GM12891 (cell line): ENCODE results near the gene TMEM184C.

Experiments used
- DNase-seq: peaks from one replicate; pipeline ENCODE4 v3.0.0; 2011; ENCODE audit warnings: low spot score; ENCODE audit not compliant: insufficient read length
- FAIRE-seq: peaks from 2 replicates; lab custom pipeline; 2011; peaks lifted over from hg19 to GRCh38; lab: Jason Lieb, UNC
- PAX5 ChIP-seq: IDR thresholded peaks from 2 replicates; pipeline ENCODE4 v1.6.1; 2011; ENCODE audit warnings: low read length, moderate library complexity, mild to moderate bottlenecking; ENCODE audit not compliant: insufficient read depth, severe bottlenecking
- POLR2A ChIP-seq: IDR thresholded peaks from 2 replicates; pipeline ENCODE4 v1.6.1; 2011; ENCODE audit warnings: low read depth, low read length, control low read depth
- POLR2AphosphoS5 ChIP-seq: IDR thresholded peaks from 2 replicates; pipeline ENCODE4 v1.6.1; 2011; ENCODE audit warnings: low read depth, low read length, control low read depth
- POU2F2 ChIP-seq: IDR thresholded peaks from 2 replicates; pipeline ENCODE4 v1.6.1; 2011; ENCODE audit warnings: low read depth, mild to moderate bottlenecking, control low read depth, low read length, moderate library complexity
- SPI1 ChIP-seq: IDR thresholded peaks from 2 replicates; pipeline ENCODE4 v1.6.1; 2011; ENCODE audit warnings: low read depth, low read length, control low read depth
- TAF1 ChIP-seq: IDR thresholded peaks from 2 replicates; pipeline ENCODE4 v1.6.1; 2011; ENCODE audit warnings: low read depth, low read length, control low read depth

TMEM184C gene

DNA sequence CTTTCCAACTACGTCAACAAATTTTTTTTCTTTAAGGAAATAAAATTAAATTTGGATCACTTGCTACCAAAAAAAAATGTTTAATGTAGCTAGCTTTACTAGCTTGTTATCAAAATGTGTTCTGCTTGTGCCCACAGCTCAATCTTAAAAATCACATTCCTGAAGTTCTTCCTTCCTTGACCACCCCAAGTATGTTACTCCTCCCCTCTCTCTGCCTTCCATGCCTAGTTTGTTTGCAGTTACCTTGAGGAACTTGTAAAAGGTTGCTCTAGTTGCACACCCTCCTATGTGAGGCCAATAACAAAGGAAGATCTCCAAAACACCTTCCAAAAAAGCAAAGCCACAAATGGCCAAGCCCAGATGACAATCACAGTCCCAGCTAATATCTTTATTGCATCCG is 19.6 kb upstream of the TMEM184C start:
- FAIRE-seq, result no peak
- TF ChIP-seq POLR2AphosphoS5, result no peak
- no peak for TF ChIP-seq POLR2A
- DNase-seq, result no peak

DNA sequence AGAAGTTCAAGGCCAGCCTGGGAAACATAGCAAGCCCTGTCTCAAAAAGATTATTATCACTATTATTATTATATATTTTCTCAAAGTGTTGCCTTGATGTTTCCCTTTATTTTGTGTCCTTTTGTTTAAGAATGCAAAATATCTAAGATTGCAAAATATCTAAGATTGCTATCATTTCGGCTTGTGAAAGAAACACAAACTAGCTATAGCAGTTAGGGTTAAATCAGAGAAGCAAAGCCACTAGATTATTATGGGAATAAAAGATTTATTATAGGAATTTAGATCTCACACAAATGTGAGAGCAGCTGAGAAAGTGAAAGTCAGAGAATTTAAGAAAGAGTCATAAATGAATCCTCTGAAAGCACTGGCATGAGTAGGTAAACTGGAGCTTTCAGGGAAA is 18.0 kb upstream of the TMEM184C start:
- DNase-seq, result no peak
- no peak for FAIRE-seq
- TF ChIP-seq SPI1 (no peak), TAF1 (no peak), POLR2A (no peak), POLR2AphosphoS5 (no peak), PAX5 (no peak)

DNA sequence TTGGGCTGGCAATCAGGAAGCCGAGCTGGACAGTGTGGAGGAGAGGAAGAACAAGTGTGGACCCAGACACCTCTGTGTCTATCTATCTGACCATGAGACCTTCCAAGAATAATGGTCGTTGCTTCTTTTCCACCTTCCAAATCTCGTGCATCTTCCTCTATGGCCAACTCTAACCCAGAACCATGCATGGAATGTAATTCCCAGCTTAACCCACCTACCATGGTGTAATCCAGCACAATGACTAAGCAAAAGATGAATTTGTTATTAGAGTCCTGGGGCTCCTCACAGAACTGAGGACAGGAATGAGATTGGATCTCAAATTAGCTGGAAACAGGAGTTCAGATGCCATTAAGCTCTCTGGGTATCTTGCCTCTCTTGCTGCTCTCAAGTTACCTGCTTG is 17.4 kb upstream of the TMEM184C start:
- DNase-seq (no peak), FAIRE-seq (no peak)
- no peak for TF ChIP-seq PAX5
- TF ChIP-seq POLR2AphosphoS5, result no peak
- no peak for TF ChIP-seq TAF1
- TF ChIP-seq SPI1, result no peak
- no peak for TF ChIP-seq POU2F2
- TF ChIP-seq POLR2A, result no peak

DNA sequence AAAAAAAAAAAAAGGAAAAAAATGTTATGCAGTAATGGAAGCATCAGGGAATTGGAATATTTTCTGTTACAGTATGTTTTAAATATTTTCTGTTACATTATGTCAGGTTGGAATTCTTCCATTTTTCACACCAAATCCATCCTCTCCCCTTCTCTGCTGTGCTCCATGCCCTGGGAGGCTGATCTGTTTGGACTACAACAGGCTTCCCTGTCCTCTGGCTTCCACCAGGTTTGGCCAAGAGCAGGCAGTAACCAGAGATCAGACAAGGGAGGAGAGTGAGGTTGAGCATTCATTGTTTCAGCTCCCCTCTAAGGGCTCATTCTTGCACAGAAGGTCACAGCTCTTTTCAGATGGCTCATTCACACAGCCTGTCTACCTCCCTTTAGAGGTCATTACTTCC is 11.7 kb upstream of the TMEM184C start:
- no peak for DNase-seq
- TF ChIP-seq TAF1 (no peak), POU2F2 (no peak), SPI1 (no peak), POLR2A (no peak), POLR2AphosphoS5 (no peak), PAX5 (no peak)
- FAIRE-seq, result no peak

DNA sequence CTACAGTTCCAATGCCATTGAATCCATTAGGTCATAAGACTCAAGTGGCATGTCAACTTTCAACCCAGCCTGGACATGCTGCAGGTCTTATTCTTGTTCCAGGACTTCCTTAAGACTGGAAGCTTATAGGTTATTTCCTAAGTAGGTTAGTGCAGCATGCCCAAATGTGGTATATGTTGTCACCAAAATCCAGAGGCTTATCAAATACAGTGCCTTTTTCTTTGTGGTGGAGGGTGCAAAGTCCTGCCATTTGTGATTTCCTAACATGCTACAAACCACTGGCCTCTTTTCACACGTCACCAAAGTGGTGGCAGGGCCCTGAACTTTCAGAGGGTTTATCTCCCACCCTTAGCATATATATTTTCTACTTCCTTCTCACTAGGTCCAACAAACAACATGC is 9.7 kb upstream of the TMEM184C start:
- no peak for TF ChIP-seq TAF1
- no peak for TF ChIP-seq PAX5
- no peak for TF ChIP-seq POLR2A
- no peak for TF ChIP-seq POU2F2
- TF ChIP-seq SPI1, result no peak
- TF ChIP-seq POLR2AphosphoS5, result no peak

DNA sequence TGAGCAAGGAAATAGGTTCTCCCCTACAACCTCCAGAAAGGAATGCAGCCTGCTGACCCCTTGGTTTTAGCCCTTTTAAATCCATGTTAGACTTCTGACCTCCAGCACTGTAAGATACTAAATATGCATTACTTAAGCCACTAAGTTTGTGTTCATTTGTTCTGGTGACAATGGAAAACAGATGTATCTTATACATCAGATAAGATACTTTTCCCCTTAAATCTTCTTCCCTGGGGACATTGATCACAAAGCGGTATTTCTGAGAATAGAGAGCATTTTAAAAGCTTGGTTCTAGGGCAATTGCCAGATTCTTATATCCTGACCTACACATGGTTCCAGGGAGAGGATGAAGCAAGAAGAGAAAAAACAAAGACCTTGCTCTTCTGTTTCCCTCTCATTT is 6.5 kb upstream of the TMEM184C start:
- FAIRE-seq (no peak), DNase-seq (no peak)
- TF ChIP-seq TAF1 (no peak), POLR2AphosphoS5 (no peak), POLR2A (no peak), SPI1 (no peak), PAX5 (no peak), POU2F2 (no peak)

More for the DNA sequence above, 9.7 kb upstream of the TMEM184C start:
- DNase-seq (no peak), FAIRE-seq (no peak)

DNA sequence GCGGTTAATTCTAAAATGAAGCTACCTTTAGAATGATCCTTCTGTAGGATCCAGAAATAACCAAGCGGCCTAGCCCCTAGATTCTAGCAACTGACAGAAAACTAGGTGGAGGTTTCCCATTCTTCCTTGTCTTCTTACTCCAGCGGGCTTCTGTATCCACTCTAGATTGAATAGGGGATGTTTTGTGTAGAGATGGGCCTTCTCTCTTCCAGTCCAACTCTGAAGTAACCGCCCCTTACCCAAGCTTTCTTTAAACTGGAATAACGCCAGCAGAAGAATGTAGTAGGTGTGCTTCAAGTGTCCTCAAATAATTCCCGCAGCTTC is 386 bp upstream of the TMEM184C start:
- DNase-seq (no peak), FAIRE-seq (no peak)
- TF ChIP-seq SPI1 (no peak), PAX5 (no peak), POU2F2 (no peak), TAF1 (no peak), POLR2AphosphoS5 (no peak), POLR2A (no peak)

DNA sequence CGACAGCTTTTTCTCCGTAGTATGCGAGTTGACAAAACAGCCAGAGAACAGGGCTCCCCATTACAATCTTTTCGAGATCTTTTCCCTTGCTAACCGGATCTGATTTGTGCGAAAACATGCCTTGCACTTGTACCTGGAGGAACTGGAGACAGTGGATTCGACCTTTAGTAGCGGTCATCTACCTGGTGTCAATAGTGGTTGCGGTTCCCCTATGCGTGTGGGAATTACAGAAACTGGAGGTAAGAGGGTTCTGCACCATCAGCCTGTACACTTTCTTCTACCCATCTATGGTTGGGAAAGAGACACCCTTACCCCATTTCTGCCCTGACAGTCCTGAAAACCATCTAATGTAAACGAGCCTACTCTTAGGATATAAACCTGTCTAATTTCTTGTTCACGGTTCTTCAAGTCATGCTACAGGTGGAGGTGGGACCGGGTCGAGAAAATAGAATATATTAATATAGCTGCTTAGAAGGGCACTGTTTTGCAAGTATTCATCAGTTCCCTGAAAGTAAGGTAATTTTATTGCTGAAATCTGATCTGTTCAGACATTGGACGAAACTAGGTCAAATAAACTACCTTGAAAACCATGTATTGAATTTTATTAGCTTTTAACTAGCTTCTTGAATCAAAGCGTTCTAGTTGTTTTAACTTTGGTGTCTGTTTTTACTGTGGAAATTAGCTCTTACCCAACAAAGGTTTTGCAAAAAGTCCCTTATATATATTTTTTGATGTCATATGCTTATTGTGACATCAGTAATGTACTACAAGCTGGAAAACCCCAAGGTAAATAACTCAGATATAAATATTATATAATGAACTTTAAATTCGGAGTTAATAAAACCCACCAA is 869 bp downstream of the TMEM184C start:
- TF ChIP-seq SPI1, result peak; percentile 36
- no peak for TF ChIP-seq TAF1
- TF ChIP-seq POU2F2, result no peak
- DNase-seq (no peak), FAIRE-seq (no peak)

DNA sequence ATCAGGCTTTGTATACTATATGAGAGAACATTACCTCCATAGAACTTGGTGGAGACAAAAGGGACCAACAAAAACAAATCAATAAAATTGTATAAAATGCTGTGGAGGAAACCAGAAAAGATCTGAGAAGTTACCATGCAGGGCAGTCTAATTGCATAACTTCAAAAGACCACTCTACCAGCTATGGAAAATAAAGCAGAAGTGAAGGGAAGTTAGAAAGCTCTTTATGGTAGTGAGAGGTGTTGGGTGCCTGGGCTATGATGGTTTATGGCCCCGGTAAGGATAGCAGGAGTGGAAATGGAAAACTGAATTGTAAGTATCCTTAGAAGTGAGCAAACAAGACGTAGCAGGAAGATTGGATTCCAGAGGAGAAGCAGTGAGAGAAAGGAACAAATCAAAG is 3.1 kb downstream of the TMEM184C start:
- TF ChIP-seq TAF1, result no peak
- TF ChIP-seq POU2F2, result no peak
- peak; percentile 32; the same call in 1 of the 2 replicates for TF ChIP-seq SPI1
- TF ChIP-seq POLR2AphosphoS5, result no peak
- FAIRE-seq (peak; percentile 16), DNase-seq (no peak)

DNA sequence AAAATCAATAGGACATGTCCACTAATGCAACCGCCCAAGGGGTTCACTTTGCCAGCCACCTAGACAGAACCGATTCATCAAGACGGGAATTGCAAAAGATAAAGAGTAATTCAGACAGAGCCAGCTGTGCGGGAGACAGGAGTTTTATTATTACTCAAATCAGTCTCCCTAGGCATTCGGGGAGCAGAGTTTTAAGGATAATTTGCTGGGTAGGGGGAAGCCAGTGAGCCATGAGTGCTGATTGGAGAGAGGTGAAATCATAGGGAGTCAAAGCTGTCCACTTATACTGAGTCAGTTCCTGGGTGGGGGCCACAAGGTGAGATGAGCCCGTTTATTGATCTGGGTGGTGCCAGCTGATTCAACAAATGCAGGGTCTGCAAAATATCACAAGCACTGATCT is 8.5 kb downstream of the TMEM184C start:
- TF ChIP-seq POLR2A (no peak), TAF1 (no peak), POLR2AphosphoS5 (no peak), PAX5 (no peak), POU2F2 (no peak), SPI1 (no peak)
- no peak for DNase-seq

DNA sequence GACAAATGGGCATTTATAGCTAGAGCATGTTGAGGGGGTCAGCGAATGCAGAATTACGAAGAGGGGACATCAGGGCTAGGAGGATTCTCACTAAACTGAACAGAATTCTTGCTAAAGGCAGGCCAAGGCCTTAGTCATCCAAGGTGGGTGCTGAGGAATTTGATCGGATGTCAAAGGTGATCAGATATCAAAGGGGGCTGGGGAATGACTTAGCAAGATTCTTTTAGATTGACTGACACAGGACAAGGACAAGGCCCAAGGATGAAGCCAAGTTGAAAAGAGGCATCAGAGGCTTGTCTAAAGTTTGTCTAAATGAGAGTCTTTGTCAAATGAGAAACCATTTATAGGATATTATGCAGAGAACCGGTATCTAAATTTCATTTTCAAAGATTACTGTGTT is 9.7 kb downstream of the TMEM184C start:
- FAIRE-seq, result no peak
- DNase-seq, result no peak
- TF ChIP-seq TAF1 (no peak), POLR2A (no peak), POLR2AphosphoS5 (no peak), POU2F2 (no peak), SPI1 (no peak), PAX5 (no peak)

More for the DNA sequence above, 8.5 kb downstream of the TMEM184C start:
- no peak for FAIRE-seq
